Lung (tissue), 12 donors: Measurements from ENCODE around the gene RIC3. TPM values are rescaled to one million over a fixed set of nuclear protein-coding genes. Genes with fewer than 3 reads are reported as not detected.

ENCODE experiments used
- ATAC-seq: fragments of 200-7000 bp; cut with Tn5 transposase; one replicate; pipeline ENCODE4 v1.9.1; 2020; ENCODE audit warnings: moderate number of reproducible peaks; ENCODE audit not compliant: insufficient read depth, low FRiP score
- DNase-seq, 3 donors: peaks; one replicate each; pipeline ENCODE4 v3.0.0-alpha.2; 2013 to 2017
- H3K27ac ChIP-seq, 2 donors: one replicate each; pipeline ENCODE4 v1.5.1; 2013; ENCODE audit warnings: mild to moderate bottlenecking in 2 of 2, moderate library complexity in 2 of 2, control low read depth in 1 of 2, inconsistent platforms in 1 of 2, low read depth in 1 of 2, low read length in 1 of 2
- H3K27me3 ChIP-seq, 3 donors: one replicate each; pipeline ENCODE4 v1.5.1; 2013; ENCODE audit warnings: low read length in 2 of 3; ENCODE audit not compliant: control insufficient read depth in 3 of 3, insufficient read depth in 3 of 3
- H3K36me3 ChIP-seq, 4 donors: one replicate each; pipeline ENCODE4 v1.5.1; 2013; ENCODE audit warnings: low read length in 4 of 4, mild to moderate bottlenecking in 1 of 4, moderate library complexity in 1 of 4; ENCODE audit not compliant: control insufficient read depth in 4 of 4, insufficient read depth in 4 of 4
- H3K4me1 ChIP-seq, 5 donors: one replicate each; pipeline ENCODE4 v1.5.1; 2013; ENCODE audit warnings: low read length in 5 of 5, mild to moderate bottlenecking in 2 of 5, moderate library complexity in 1 of 5; ENCODE audit not compliant: control insufficient read depth in 5 of 5, insufficient read depth in 5 of 5
- H3K4me3 ChIP-seq: one replicate; pipeline ENCODE4 v1.5.1; 2013; ENCODE audit warnings: mild to moderate bottlenecking, control low read depth, moderate library complexity
- H3K9ac ChIP-seq, 2 donors: one replicate each; pipeline ENCODE4 v1.5.1; 2013; ENCODE audit warnings: low read length in 2 of 2, control low read depth in 1 of 2; ENCODE audit not compliant: insufficient read depth in 1 of 2
- H3K9me3 ChIP-seq, 4 donors: one replicate each; pipeline ENCODE4 v1.5.1; 2013; ENCODE audit warnings: low read length in 3 of 4, mild to moderate bottlenecking in 1 of 4, moderate library complexity in 1 of 4; ENCODE audit not compliant: control insufficient read depth in 4 of 4, insufficient read depth in 3 of 4
- CTCF ChIP-seq: IDR thresholded peaks from 2 replicates; pipeline ENCODE4 v1.5.1; 2012; ENCODE audit warnings: mild to moderate bottlenecking; ENCODE audit errors: control extremely low read depth, extremely low read depth
- WGBS, 2 donors: extraction: QIAGEN DNeasy Blood & Tissue Kit; methylation state at CpG; one replicate each; pipeline ENCODE4 v1.1.7; 2013; 5-methylcytosine and 5-hydroxymethylcytosine counted together
- polyA plus RNA-seq, 2 donors: library from polyadenylated mRNA; stranded (reverse); fragments of 200-250 nt; gene quantifications; one replicate each; pipeline ENCODE4 v1.2.1, GENCODE V29; 2013
- total RNA-seq, 2 donors: library from RNA; depleted of rRNA in 1 of 2; stranded (reverse); fragments of >200 nt in 1 of 2; gene quantifications; one replicate each; pipeline ENCODE4 v1.2.1, GENCODE V29; 2014 to 2021
- donor health status: control.
- donor health status: control.
- donor health status: Bipolar disorder and iron deficiency.
- donor health status: healthy.
- donor health status: DM: yes; HTN: yes; CAD: no.

RIC3 gene
- total and polyA plus RNA-seq, 4 donors, result 2.0 to 10.2 (median 9.7) TPM

- no peaks in the 10 kb centered on the region for H3K9me3 ChIP-seq
- H3K27ac ChIP-seq, result no peak overlapping the region
- no peak overlapping the region for H3K9ac ChIP-seq
- ATAC-seq (no peak), DNase-seq (no peak)
- no peak for TF ChIP-seq CTCF
- peaks cover 0 to 21% (median 0%) of the 10 kb centered on the region in 5 donors for H3K4me1 ChIP-seq
- H3K27me3 ChIP-seq, result no peaks in the 10 kb centered on the region
- no peak overlapping the region for H3K4me3 ChIP-seq
- H3K36me3 ChIP-seq, result peaks cover 0 to 3% (median 1%) of the 10 kb centered on the region in 4 donors
Observed at GRCh38 chr11:8109675-8110074, 59.1 kb downstream of the RIC3 start.

- Histone ChIP-seq H3K27ac (no peak overlapping the region), H3K4me3 (no peak overlapping the region), H3K4me1 (peaks cover 0 to 21% (median 0%) of the 10 kb centered on the region in 5 donors), H3K9ac (no peak overlapping the region), H3K36me3 (peaks cover 0 to 8% (median 1%) of the 10 kb centered on the region in 4 donors), H3K27me3 (no peaks in the 10 kb centered on the region), H3K9me3 (no peaks in the 10 kb centered on the region)
- WGBS, 2 donors, result 75 to 92% methylated on average over 2 of the region's 2 CpGs
- TF ChIP-seq CTCF, result no peak
- no peak for DNase-seq
- no peak for ATAC-seq
Observed at GRCh38 chr11:8108421-8108820, 60.4 kb downstream of the RIC3 start.

GRCh38 chr11:8107642-8108041 lies 61.2 kb downstream of the RIC3 start:
- Histone ChIP-seq H3K4me1 (peaks cover 0 to 21% (median 0%) of the 10 kb centered on the region in 5 donors), H3K27ac (no peak overlapping the region), H3K9me3 (no peaks in the 10 kb centered on the region), H3K27me3 (no peaks in the 10 kb centered on the region), H3K4me3 (no peak overlapping the region), H3K36me3 (peaks cover 0 to 8% (median 1%) of the 10 kb centered on the region in 4 donors), H3K9ac (no peak overlapping the region)
- no peak for DNase-seq
- no peak for ATAC-seq
- TF ChIP-seq CTCF, result no peak
- 88 to 93% methylated on average over 5 of the region's 5 CpGs for WGBS, 2 donors

- ATAC-seq (no peak), DNase-seq (no peak)
- peaks cover 0 to 17% (median 0%) of the 10 kb centered on the region in 5 donors for H3K4me1 ChIP-seq
- H3K36me3 ChIP-seq, result peaks cover 0 to 16% (median 3%) of the 10 kb centered on the region in 4 donors
- no peaks in the 10 kb centered on the region for H3K27me3 ChIP-seq
- H3K4me3 ChIP-seq, result no peak overlapping the region
- H3K27ac ChIP-seq, result no peak overlapping the region
- WGBS, 2 donors, result 74 to 79% methylated on average over 2 of the region's 2 CpGs
- no peak overlapping the region for H3K9ac ChIP-seq
- no peaks in the 10 kb centered on the region for H3K9me3 ChIP-seq
- no peak for TF ChIP-seq CTCF
Observed at GRCh38 chr11:8106679-8107078, 62.1 kb downstream of the RIC3 start.
